HG02852 (cell line): ENCODE results near the gene TNS3.

Experiments
- ATAC-seq: cut with Tn5 transposase; IDR thresholded peaks from one replicate; pipeline ENCODE4 v1.9.1; 2021; ENCODE audit warnings: mild to moderate bottlenecking, moderate library complexity; ENCODE audit not compliant: unreplicated experiment

The TNS3 gene

DNA sequence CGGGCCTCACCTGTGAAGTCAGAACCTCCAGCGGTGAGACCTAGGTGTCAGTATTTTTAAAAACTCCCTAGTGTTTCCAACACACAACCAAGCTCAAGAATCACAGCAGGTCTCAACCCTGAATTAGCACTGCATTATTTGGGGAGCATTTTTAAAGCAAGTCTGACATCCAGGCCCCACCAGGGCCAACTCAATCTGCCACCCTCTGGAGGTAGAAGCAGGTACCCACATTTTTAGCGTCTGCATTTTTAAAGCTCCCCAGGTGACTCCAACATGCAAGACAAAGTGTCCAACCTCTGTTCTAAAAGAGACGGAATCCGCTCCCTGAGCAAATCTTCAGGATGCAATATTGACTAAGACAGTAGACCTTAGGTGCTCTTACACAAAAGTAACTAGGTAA is 225.7 kb downstream of the TNS3 start:
- no peak for ATAC-seq

DNA sequence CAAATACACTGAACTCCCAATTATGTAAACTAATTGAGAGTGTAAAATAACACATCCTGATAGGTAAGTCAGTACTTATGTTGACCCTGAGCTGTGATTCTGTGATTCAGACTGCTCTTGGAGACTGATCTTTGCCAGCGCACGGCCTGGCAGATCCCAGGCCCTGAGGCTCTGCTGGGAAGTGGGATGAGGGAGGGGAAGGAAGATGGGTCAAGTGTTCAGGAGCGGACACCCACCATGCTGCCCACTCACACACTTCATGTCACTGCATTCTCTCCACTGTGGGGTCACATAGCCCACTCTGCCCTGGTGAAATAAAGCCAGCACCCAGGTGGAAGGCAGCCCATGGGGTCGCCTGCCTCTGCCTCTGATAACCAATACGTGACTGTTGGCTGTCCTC is 226.2 kb downstream of the TNS3 start:
- no peak for ATAC-seq

DNA sequence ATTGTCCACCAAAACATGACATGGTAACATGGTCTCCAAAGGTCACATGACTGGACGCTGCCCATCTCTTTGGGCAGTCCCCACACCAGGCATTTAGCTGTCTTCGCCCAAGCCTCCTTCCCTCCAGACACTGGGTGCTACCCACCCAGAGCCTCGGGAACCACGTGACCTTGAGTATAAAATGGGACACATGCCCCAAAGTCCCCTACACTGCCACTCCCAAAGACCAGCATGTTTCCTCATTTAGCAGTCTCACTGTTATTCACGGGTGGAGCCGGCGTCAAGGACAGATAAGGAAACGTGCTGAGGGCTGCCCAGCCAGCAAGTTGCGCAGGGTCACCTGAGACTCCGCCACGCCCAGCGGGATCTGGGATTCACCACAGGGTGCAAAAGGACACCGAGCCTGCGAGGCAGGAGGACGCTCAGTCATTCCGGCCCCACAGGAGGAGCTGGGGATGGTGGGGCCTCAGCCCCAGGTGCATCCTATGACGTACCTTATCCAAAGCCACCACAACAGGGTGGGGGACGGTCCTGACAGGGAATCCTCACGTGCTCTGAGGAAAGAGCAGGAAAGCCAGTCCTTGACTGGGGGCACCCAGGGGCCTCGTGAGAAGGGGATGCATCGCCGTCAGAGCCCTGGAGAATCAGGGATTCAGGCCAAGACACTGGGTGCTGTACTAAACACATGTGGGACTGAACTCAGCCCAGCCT is 226.9 kb downstream of the TNS3 start:
- no peak for ATAC-seq

- ATAC-seq, result no peak
Measured at GRCh38 chr7:47354071-47354470, 227.8 kb downstream of the TNS3 start.

- ATAC-seq, result no peak
Measured at GRCh38 chr7:47352394-47352968, 229.4 kb downstream of the TNS3 start.

- no peak for ATAC-seq
Measured at GRCh38 chr7:47351233-47352154, 230.4 kb downstream of the TNS3 start.

DNA sequence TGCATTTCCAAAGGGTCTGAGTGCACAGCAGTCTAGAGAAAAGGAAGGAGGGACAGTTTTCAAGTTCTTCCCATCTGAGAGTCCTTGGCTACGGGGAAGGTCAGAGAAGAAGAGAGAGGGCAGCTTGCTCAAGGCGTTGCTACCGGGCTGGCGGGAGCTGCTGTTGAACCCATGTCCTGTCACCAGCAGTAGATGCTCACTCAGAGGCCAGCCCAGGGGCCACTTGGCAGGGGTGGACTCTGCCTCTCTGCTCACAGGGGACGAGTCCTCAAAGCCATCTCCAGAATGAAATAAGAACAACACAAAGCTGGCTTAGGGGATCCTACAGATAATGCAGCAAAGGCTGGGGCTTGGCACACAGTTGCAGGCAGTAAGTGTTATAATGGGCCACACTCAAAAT is 231.5 kb downstream of the TNS3 start:
- ATAC-seq, result no peak

DNA sequence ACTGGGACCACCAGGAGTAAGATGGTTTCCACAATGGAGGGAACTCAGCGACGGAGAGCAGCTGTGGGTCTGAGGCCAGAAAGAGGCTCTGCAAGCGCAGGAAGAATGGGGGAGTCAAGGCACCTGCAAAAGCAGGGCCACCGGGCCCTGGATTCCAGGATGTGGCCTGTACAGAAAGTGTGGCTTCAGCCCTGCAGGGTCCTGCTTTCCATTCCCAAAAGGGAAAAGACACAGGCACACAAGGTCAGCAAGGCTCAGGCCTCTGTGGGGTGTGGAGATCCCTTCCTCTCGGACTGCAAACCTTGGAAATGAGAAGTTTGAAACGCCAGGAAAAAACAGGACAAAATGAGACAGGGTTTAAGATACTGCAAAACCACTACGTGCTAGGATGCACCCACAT is 232.5 kb downstream of the TNS3 start:
- no peak for ATAC-seq

GRCh38 chr7:47347816-47348385 is 234.0 kb downstream of the TNS3 start:
- no peak for ATAC-seq

DNA sequence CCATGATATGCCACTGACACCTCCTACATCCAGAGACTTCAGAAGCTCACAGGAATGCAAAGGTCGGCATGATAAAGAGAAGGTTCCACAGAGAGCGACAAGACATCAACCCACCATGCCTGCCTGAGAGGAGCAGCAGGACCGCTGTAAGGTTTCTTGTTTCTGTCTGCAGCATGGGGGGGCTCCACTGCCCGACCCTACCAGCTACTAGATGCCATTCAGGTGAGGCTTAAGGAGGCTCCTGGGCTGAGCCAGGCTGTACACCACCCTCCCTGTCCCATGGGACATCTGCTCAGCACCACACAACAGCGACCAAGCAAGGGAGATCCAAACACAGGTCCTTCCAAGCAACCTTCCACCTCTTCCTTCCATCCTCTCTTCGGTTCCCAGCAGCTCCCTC is 234.6 kb downstream of the TNS3 start:
- no peak for ATAC-seq

DNA sequence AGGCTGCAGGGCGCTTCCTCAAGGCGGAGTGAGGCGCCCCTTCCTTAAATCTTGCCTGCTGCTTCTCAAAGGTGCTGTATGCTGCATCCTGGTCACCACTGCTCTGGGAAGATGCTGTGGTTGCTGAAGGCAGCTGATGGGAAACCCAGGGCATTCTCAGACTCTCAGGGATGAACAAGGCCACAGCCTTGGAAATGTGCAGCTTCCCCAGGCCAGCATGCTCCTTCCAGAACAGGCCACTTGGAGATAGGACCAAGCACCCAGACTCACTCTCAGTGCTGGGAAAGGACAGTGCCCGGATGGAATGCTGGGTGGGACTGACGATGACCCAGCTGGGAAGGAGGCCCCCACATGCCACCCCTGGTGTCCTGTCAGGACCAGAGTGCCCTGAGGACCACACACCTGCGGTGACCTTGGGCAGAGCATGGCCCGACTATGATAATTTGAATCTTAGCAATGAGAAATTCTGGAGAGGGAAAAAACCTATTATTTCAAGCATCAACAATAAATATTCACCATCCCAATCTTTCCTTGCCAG is 235.5 kb downstream of the TNS3 start:
- no peak for ATAC-seq

DNA sequence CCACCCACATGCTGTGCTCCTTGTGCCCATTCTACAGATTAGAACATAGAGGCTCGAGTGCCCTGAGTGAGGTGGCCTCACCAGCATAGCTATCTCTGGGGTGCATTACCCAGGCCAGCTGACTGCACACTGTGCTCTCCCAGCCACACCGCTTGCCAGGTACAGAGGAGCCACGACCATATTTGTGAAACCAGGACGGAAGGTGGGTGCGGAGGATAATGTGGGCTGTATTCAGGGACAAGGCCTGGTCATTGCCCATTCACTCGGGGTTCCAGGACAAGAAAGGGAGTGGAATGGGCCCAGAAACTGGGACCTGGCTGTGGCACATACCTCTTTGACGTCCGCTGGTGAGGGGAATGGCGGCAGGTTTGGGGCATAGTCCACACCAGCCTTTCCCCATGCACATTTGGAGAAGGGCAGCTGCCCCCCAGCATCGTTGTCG is 236.0 kb downstream of the TNS3 start:
- no peak for ATAC-seq

DNA sequence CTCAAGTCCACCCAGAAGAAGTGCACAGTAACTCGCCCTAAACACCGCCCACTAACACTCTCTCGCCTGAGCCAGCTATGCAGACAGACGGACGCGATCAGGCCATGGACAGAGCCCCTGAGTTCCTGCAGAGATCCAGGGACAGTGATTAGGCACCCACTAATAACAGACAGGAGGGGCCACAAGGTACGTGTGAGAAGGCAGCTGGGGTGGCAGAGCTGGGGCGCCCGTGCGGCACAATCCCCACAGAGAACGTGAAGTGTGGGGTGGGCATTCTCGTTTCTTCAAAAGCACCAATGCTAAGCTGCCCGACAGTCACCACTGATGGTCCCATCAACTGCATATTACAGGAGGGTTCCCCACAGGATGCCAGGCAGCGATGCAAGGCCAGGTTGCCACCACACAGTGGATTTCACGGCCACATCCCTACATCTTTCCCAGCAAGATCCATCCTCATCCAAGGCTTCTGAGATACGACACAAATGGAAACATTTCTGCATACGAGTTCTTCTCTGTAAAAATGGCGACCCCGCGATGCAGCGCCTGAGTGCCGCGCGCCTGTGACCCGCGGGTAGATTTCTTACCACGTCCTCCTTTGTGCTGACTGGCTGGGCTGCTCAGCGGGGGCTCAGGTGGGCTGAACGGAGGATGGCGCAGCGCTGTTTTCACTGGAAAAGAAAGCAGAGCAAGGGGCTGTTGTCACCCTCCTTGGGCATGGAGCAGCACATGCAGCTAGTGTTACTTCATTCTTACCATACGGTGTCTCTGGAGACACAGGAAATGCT is 237.5 kb downstream of the TNS3 start:
- ATAC-seq, result no peak

DNA sequence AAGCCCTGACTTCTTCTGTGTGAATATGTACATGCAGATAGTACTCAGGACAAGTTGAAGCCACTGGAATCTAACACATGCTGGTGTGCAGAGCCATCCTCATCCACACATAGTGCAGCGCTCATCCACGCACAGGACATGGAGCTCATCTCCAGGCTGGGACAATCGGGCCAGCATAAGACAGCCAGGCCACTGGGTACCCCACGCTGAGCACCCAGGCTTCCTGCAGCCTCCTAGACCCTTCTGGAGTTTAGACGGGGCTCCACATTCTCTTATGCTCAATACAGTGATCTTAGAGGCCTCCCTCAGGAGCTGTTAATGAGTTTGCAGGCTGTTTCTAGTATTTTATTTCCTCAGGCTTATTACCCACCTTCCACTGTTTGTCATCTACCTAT is 238.9 kb downstream of the TNS3 start:
- ATAC-seq, result no peak

GRCh38 chr7:47342296-47343060 is 239.4 kb downstream of the TNS3 start:
- no peak for ATAC-seq

DNA sequence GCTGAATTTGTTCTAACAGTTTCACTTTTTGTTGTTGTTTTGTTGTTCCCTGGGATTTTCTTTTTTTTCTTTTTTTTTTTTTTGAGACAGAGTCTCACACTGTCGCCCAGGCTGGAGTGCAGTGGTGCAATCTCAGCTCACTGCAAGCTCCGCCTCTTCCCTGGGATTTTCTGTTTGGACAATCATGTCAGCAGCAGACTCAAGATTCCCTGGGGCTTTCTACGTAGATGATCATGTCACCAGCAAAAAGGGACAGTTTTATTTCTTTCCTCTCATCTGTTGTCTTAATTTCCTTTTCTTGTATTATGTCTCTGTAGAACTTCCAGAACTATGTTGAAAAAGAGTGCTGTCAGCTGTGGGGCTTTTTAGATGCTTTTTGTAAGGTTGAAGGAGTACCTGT is 241.4 kb downstream of the TNS3 start:
- no peak for ATAC-seq

GRCh38 chr7:47338026-47338425 is 243.9 kb downstream of the TNS3 start:
- no peak for ATAC-seq

- ATAC-seq, result peak; percentile 94
Measured at GRCh38 chr7:47337531-47337930, 244.4 kb downstream of the TNS3 start.
